ENCODE data around the gene WWC2.
"Not testable (repeated sequence)": the region's sequence is repeated elsewhere in the genome, so short reads cannot be mapped to it uniquely, and the experiment has no call there.

The WWC2 gene

GRCh38 chr4:183185559-183185958, 86.5 kb downstream of the WWC2 start:
- no peaks in the 10 kb centered on the region for H3K4me1 Mint-ChIP-seq
- DNase-seq (ENCODE audit: low spot score in 2 of 2) (no peak), ATAC-seq (replicated peaks; ENCODE audit: extremely low read depth, poor library complexity, severe bottlenecking) (no peak)
- H3K4me3 Mint-ChIP-seq, result no peak overlapping the region
- no peaks in the 10 kb centered on the region for H3K9me3 Mint-ChIP-seq
- no peak overlapping the region for H3K27ac Mint-ChIP-seq (ENCODE audit: low read depth)
- peaks cover 34% of the 10 kb centered on the region for H3K27me3 Mint-ChIP-seq
- no peaks in the 10 kb centered on the region for H3K36me3 Mint-ChIP-seq (ENCODE audit: insufficient read depth)

GRCh38 chr4:183186813-183187212, 87.8 kb downstream of the WWC2 start:
- Mint-ChIP-seq H3K9me3 (no peaks in the 10 kb centered on the region), H3K4me3 (no peak overlapping the region), H3K27ac (ENCODE audit: low read depth) (no peak overlapping the region), H3K36me3 (ENCODE audit: insufficient read depth) (no peaks in the 10 kb centered on the region), H3K4me1 (no peaks in the 10 kb centered on the region), H3K27me3 (peaks cover 34% of the 10 kb centered on the region)
- DNase-seq (ENCODE audit: low spot score in 2 of 2) (no peak), ATAC-seq (replicated peaks; ENCODE audit: extremely low read depth, poor library complexity, severe bottlenecking) (no peak)

- Mint-ChIP-seq H3K36me3 (ENCODE audit: insufficient read depth) (no peaks in the 10 kb centered on the region), H3K27ac (ENCODE audit: low read depth) (no peak overlapping the region), H3K9me3 (no peaks in the 10 kb centered on the region), H3K4me1 (peaks cover 4% of the 10 kb centered on the region), H3K27me3 (peaks cover 40% of the 10 kb centered on the region), H3K4me3 (no peak overlapping the region)
- ATAC-seq (replicated peaks; ENCODE audit: extremely low read depth, poor library complexity, severe bottlenecking) (no peak), DNase-seq (ENCODE audit: low spot score in 2 of 2) (no peak)
Observed at GRCh38 chr4:183190900-183191527, 92.0 kb downstream of the WWC2 start.

DNA sequence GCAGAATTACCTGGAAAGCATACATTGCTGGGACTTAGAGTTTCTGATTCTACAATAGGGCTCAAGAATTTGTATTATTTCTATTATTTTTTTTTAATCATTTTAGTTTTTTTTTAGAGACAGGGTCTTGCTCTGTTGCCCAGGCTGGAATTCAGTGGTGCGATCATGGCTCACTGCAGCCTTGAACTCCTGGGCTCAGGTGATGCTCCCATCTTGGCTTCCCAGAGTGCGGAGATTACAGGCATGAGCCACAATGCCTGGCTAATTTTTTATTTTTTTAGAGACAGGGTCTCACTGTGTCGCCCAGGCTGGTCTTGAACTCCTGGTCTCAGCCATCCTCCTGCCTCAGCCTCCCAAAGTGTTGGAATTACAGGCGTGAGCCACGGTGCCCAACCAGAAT, 92.6 kb downstream of the WWC2 start:
- Mint-ChIP-seq H3K36me3 (ENCODE audit: insufficient read depth) (no peaks in the 10 kb centered on the region), H3K4me3 (no peak overlapping the region), H3K27me3 (peaks cover 40% of the 10 kb centered on the region), H3K27ac (ENCODE audit: low read depth) (no peak overlapping the region), H3K4me1 (peaks cover 6% of the 10 kb centered on the region), H3K9me3 (no peaks in the 10 kb centered on the region)
- DNase-seq (ENCODE audit: low spot score in 2 of 2), result no peak
- ATAC-seq (replicated peaks; ENCODE audit: extremely low read depth, poor library complexity, severe bottlenecking), result no peak

DNA sequence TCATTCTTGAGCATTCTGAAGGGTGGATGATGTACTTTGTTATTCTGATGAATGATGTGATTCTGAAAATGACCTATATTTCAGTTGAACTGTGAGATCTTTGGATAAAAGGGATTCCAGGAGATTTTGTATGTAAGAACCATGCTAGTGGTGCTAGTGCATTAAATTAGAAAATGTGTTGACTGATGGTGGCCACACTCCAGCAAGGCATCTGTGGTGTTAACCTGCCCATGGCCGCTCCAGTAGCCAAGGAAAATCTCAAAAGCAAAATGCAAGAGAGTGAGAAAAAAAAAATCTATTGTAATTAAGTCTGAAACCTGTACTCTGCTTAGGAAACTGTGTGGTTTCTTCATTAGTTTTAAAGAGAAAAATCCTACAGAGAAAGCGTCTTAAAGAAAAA, 93.5 kb downstream of the WWC2 start:
- Mint-ChIP-seq H3K4me1 (peaks cover 6% of the 10 kb centered on the region), H3K36me3 (ENCODE audit: insufficient read depth) (no peaks in the 10 kb centered on the region), H3K27me3 (peaks cover 37% of the 10 kb centered on the region), H3K4me3 (no peak overlapping the region), H3K9me3 (no peaks in the 10 kb centered on the region), H3K27ac (ENCODE audit: low read depth) (no peak overlapping the region)
- ATAC-seq (replicated peaks; ENCODE audit: extremely low read depth, poor library complexity, severe bottlenecking) (no peak), DNase-seq (ENCODE audit: low spot score in 2 of 2) (no peak)

GRCh38 chr4:183193730-183194338, 94.8 kb downstream of the WWC2 start:
- DNase-seq (ENCODE audit: low spot score in 2 of 2); H3K27ac Mint-ChIP-seq (ENCODE audit: low read depth); H3K9me3 Mint-ChIP-seq; H3K36me3 Mint-ChIP-seq (ENCODE audit: insufficient read depth); ATAC-seq (replicated peaks; ENCODE audit: extremely low read depth, poor library complexity, severe bottlenecking); H3K4me3 Mint-ChIP-seq; H3K4me1 Mint-ChIP-seq: not testable (repeated sequence)
- peaks cover 32% of the 10 kb centered on the region for H3K27me3 Mint-ChIP-seq

DNA sequence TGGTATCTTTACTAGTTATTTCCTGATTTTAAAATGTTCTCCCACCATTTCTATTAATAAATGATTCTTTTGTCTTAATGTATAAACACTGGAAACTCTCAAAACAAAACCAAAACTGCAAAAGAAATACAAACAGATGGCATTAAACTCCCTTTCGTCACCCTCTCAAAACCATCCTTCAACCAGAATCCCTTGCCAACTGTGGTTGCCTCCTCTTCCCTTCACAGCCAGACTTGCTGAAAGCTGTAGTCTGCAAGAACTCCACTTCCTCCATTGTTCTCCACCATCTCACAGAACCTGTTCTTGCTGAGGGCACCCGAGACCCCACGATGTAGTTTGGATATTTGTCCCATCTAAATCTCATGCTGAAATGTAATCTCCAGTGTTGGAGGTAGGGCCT, 96.5 kb downstream of the WWC2 start:
- peaks cover 36% of the 10 kb centered on the region for H3K27me3 Mint-ChIP-seq
- H3K27ac Mint-ChIP-seq (ENCODE audit: low read depth), result no peak overlapping the region
- peaks cover 6% of the 10 kb centered on the region for H3K4me1 Mint-ChIP-seq
- no peaks in the 10 kb centered on the region for H3K36me3 Mint-ChIP-seq (ENCODE audit: insufficient read depth)
- DNase-seq (ENCODE audit: low spot score in 2 of 2) (no peak), ATAC-seq (replicated peaks; ENCODE audit: extremely low read depth, poor library complexity, severe bottlenecking) (no peak)
- no peak overlapping the region for H3K4me3 Mint-ChIP-seq
- no peaks in the 10 kb centered on the region for H3K9me3 Mint-ChIP-seq

DNA sequence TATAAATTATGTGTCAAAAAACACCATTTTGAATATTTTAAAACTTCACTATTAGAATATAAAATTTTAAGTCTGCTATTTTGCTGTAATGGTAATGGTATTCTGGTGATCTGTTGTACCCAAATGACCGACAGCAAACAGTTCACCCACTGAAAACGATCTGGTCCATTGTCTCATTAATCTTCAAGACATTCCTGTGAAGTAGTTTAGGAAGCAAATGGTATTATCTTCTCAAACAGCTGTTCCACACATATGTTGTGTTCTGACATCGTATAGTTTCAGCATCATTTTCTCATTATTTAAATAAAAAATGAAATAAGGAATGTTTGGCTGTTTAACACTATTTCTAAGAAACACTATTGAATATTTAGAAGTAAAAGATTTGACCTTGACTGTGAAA, 98.1 kb downstream of the WWC2 start:
- no peaks in the 10 kb centered on the region for H3K9me3 Mint-ChIP-seq
- DNase-seq (ENCODE audit: low spot score in 2 of 2), result no peak
- H3K4me3 Mint-ChIP-seq, result no peak overlapping the region
- no peak overlapping the region for H3K27ac Mint-ChIP-seq (ENCODE audit: low read depth)
- no peak for ATAC-seq (replicated peaks; ENCODE audit: extremely low read depth, poor library complexity, severe bottlenecking)
- H3K4me1 Mint-ChIP-seq, result peaks cover 6% of the 10 kb centered on the region
- H3K36me3 Mint-ChIP-seq (ENCODE audit: insufficient read depth), result no peaks in the 10 kb centered on the region
- peaks cover 34% of the 10 kb centered on the region for H3K27me3 Mint-ChIP-seq

- H3K27me3 Mint-ChIP-seq, result peaks cover 21% of the 10 kb centered on the region
- DNase-seq (ENCODE audit: low spot score in 2 of 2) (no peak), ATAC-seq (replicated peaks; ENCODE audit: extremely low read depth, poor library complexity, severe bottlenecking) (no peak)
- H3K4me3 Mint-ChIP-seq, result no peak overlapping the region
- H3K36me3 Mint-ChIP-seq (ENCODE audit: insufficient read depth), result no peaks in the 10 kb centered on the region
- H3K9me3 Mint-ChIP-seq, result no peaks in the 10 kb centered on the region
- H3K4me1 Mint-ChIP-seq, result peaks cover 6% of the 10 kb centered on the region
- no peak overlapping the region for H3K27ac Mint-ChIP-seq (ENCODE audit: low read depth)
Observed at GRCh38 chr4:183200453-183200852, 101.4 kb downstream of the WWC2 start.

GRCh38 chr4:183201331-183201730, 102.3 kb downstream of the WWC2 start:
- Mint-ChIP-seq H3K4me3 (no peak overlapping the region), H3K4me1 (no peaks in the 10 kb centered on the region), H3K9me3 (no peaks in the 10 kb centered on the region), H3K27ac (ENCODE audit: low read depth) (no peak overlapping the region), H3K36me3 (ENCODE audit: insufficient read depth) (no peaks in the 10 kb centered on the region), H3K27me3 (peaks cover 19% of the 10 kb centered on the region)
- ATAC-seq (replicated peaks; ENCODE audit: extremely low read depth, poor library complexity, severe bottlenecking) (no peak), DNase-seq (ENCODE audit: low spot score in 2 of 2) (no peak)

GRCh38 chr4:183202523-183202922, 103.5 kb downstream of the WWC2 start:
- DNase-seq (ENCODE audit: low spot score in 2 of 2), result no peak
- ATAC-seq (replicated peaks; ENCODE audit: extremely low read depth, poor library complexity, severe bottlenecking), result no peak
- Mint-ChIP-seq H3K9me3 (no peaks in the 10 kb centered on the region), H3K36me3 (ENCODE audit: insufficient read depth) (no peaks in the 10 kb centered on the region), H3K27ac (ENCODE audit: low read depth) (no peak overlapping the region), H3K4me1 (no peaks in the 10 kb centered on the region), H3K4me3 (no peak overlapping the region), H3K27me3 (peaks cover 27% of the 10 kb centered on the region)

- H3K9me3 Mint-ChIP-seq, result no peaks in the 10 kb centered on the region
Observed at GRCh38 chr4:183204793-183205192, 105.7 kb downstream of the WWC2 start.

DNA sequence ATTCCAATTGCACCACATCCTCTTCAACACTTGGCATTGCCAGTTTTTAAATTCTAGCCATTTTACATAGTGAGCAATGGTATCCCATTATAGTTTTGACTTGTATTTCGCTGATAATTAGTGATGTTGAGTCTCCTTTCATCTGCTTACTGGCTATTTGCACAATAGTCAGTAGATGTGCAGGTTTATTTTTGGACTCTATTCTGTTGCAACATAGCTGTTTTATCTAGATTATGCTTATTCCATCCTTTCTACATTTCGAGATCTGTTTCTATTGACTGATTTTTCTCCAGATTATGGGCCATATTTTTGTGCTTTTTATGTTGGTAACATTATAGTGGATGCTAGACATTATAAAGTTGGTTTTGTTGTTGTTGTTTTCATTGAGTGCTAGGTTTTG, 106.1 kb downstream of the WWC2 start:
- Mint-ChIP-seq H3K4me1 (no peaks in the 10 kb centered on the region), H3K27ac (ENCODE audit: low read depth) (no peak overlapping the region), H3K36me3 (ENCODE audit: insufficient read depth) (no peaks in the 10 kb centered on the region), H3K9me3 (no peaks in the 10 kb centered on the region), H3K27me3 (peaks cover 29% of the 10 kb centered on the region), H3K4me3 (no peak overlapping the region)
- no peak for ATAC-seq (replicated peaks; ENCODE audit: extremely low read depth, poor library complexity, severe bottlenecking)
- no peak for DNase-seq (ENCODE audit: low spot score in 2 of 2)

More at GRCh38 chr4:183204793-183205192, 105.7 kb downstream of the WWC2 start:
- Mint-ChIP-seq H3K4me1 (no peaks in the 10 kb centered on the region), H3K27ac (ENCODE audit: low read depth) (no peak overlapping the region), H3K36me3 (ENCODE audit: insufficient read depth) (no peaks in the 10 kb centered on the region), H3K4me3 (no peak overlapping the region), H3K27me3 (peaks cover 29% of the 10 kb centered on the region)
- no peak for ATAC-seq (replicated peaks; ENCODE audit: extremely low read depth, poor library complexity, severe bottlenecking)
- DNase-seq (ENCODE audit: low spot score in 2 of 2), result no peak
